ENCODE data around the gene CCDC88B. TPM values are rescaled to one million over a fixed set of nuclear protein-coding genes. Genes with fewer than 3 reads are reported as not detected.

CCDC88B gene
- total and polyA plus RNA-seq, 9 of the 15 experiments (the other 6 are each of a cell fraction or from before 2014, with no cell fraction given): 0.13 to 18.1 (median 7.9) TPM

- 0 out of 2 replicates have a peak, but pooled peaks have one; percentile 23 for TF ChIP-seq THAP12 (CRISPR knock-in tag; IDR thresholded peaks at IDR 0.05)
- TF ChIP-seq, protein P1, sequence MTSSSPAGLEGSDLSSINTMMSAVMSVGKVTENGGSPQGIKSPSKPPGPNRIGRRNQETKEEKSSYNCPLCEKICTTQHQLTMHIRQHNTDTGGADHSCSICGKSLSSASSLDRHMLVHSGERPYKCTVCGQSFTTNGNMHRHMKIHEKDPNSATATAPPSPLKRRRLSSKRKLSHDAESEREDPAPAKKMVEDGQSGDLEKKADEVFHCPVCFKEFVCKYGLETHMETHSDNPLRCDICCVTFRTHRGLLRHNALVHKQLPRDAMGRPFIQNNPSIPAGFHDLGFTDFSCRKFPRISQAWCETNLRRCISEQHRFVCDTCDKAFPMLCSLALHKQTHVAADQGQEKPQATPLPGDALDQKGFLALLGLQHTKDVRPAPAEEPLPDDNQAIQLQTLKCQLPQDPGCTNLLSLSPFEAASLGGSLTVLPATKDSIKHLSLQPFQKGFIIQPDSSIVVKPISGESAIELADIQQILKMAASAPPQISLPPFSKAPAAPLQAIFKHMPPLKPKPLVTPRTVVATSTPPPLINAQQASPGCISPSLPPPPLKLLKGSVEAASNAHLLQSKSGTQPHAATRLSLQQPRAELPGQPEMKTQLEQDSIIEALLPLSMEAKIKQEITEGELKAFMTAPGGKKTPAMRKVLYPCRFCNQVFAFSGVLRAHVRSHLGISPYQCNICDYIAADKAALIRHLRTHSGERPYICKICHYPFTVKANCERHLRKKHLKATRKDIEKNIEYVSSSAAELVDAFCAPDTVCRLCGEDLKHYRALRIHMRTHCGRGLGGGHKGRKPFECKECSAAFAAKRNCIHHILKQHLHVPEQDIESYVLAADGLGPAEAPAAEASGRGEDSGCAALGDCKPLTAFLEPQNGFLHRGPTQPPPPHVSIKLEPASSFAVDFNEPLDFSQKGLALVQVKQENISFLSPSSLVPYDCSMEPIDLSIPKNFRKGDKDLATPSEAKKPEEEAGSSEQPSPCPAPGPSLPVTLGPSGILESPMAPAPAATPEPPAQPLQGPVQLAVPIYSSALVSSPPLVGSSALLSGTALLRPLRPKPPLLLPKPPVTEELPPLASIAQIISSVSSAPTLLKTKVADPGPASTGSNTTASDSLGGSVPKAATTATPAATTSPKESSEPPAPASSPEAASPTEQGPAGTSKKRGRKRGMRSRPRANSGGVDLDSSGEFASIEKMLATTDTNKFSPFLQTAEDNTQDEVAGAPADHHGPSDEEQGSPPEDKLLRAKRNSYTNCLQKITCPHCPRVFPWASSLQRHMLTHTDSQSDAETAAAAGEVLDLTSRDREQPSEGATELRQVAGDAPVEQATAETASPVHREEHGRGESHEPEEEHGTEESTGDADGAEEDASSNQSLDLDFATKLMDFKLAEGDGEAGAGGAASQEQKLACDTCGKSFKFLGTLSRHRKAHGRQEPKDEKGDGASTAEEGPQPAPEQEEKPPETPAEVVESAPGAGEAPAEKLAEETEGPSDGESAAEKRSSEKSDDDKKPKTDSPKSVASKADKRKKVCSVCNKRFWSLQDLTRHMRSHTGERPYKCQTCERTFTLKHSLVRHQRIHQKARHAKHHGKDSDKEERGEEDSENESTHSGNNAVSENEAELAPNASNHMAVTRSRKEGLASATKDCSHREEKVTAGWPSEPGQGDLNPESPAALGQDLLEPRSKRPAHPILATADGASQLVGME (CRISPR knock-in tag; IDR thresholded peaks at IDR 0.05): no peak
- peak; percentile 66 for TF ChIP-seq GABPB1 (CRISPR knock-in tag; IDR thresholded peaks at IDR 0.05)
- TF ChIP-seq SIN3A (IDR thresholded peaks at IDR 0.05; ENCODE audit: borderline replicate concordance in 2 of 2, control insufficient read depth in 1 of 2, low read depth in 2 of 2, low read length in 2 of 2): peak in 1 of 2 experiments; percentile 41; a peak in 1 of 4 replicates
- TF ChIP-seq, protein P2, sequence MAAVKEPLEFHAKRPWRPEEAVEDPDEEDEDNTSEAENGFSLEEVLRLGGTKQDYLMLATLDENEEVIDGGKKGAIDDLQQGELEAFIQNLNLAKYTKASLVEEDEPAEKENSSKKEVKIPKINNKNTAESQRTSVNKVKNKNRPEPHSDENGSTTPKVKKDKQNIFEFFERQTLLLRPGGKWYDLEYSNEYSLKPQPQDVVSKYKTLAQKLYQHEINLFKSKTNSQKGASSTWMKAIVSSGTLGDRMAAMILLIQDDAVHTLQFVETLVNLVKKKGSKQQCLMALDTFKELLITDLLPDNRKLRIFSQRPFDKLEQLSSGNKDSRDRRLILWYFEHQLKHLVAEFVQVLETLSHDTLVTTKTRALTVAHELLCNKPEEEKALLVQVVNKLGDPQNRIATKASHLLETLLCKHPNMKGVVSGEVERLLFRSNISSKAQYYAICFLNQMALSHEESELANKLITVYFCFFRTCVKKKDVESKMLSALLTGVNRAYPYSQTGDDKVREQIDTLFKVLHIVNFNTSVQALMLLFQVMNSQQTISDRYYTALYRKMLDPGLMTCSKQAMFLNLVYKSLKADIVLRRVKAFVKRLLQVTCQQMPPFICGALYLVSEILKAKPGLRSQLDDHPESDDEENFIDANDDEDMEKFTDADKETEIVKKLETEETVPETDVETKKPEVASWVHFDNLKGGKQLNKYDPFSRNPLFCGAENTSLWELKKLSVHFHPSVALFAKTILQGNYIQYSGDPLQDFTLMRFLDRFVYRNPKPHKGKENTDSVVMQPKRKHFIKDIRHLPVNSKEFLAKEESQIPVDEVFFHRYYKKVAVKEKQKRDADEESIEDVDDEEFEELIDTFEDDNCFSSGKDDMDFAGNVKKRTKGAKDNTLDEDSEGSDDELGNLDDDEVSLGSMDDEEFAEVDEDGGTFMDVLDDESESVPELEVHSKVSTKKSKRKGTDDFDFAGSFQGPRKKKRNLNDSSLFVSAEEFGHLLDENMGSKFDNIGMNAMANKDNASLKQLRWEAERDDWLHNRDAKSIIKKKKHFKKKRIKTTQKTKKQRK (IDR thresholded peaks at IDR 0.05; ENCODE audit: borderline replicate concordance, low read depth, low read length): no peak
- TF ChIP-seq FOXA1 (IDR thresholded peaks at IDR 0.05; ENCODE audit: borderline replicate concordance): no peak
- no peak for TF ChIP-seq NFIX (CRISPR knock-in tag; IDR thresholded peaks at IDR 0.05; ENCODE audit: low read depth)
- TF ChIP-seq EP300 (IDR thresholded peaks at IDR 0.05; ENCODE audit: low read length): no peak; the same call in 1 of the 2 replicates
- TF ChIP-seq ZKSCAN1 (IDR thresholded peaks at IDR 0.05; ENCODE audit: low read depth, low read length): no peak
- no peak for TF ChIP-seq CHD2 (IDR thresholded peaks at IDR 0.05; ENCODE audit: low read depth, low read length)
- no peak for TF ChIP-seq NUFIP1 (IDR thresholded peaks at IDR 0.05; ENCODE audit: partially characterized antibody)
- TF ChIP-seq PHF20 (IDR thresholded peaks at IDR 0.05; ENCODE audit: partially characterized antibody): peak; percentile 57
Observed at GRCh38 chr11:64305691-64306562, 34.1 kb upstream of the CCDC88B start (continued).
